Activated naive CD4-positive, alpha-beta T cell treated with anti-CD3 and anti-CD28 coated beads, Interleukin-2, amount 50 U/mL, for 72 hours (primary cell): ENCODE measurements around the gene TIMM9. TPM values are rescaled to one million over a fixed set of nuclear protein-coding genes. Genes with fewer than 3 reads are reported as not detected.

Experiments
- total RNA-seq, 2 donors: library from RNA; stranded (reverse); gene quantifications; one replicate each; pipeline ENCODE4 v1.2.3, GENCODE V29; 2022

The TIMM9 gene
- total RNA-seq, 2 donors from 2014 or later: 27.8 to 65.0 TPM

Other genes starting within 250 kb of the TIMM9 start
- gene ACTR10, start 227.4 kb downstream of the TIMM9 start, total RNA-seq: 10 to 100 TPM; 22.4 to 37.4 TPM
- 100 to 1,000 TPM; 252 to 310 TPM for gene PSMA3, start 182.7 kb downstream of the TIMM9 start, total RNA-seq
- gene ARID4A, start 129.0 kb downstream of the TIMM9 start, total RNA-seq: 10 to 100 TPM; 27.3 to 30.4 TPM
- not detected for gene TOMM20L, start 31.6 kb downstream of the TIMM9 start, total RNA-seq
- 10 to 100 TPM; 37.3 to 47.2 TPM for gene KIAA0586, start 188 bp upstream of the TIMM9 start, total RNA-seq
- gene DACT1, start 210.4 kb upstream of the TIMM9 start, total RNA-seq: 10 to 100 TPM in 1 of 2 donors, 1 to 10 TPM in 1; 1.7 to 12.2 TPM